Esophagus squamous epithelium (tissue), 4 donors: ENCODE results near the gene PMM2.

ENCODE experiments used
- POLR2A ChIP-seq, 4 donors: fragments of 450-650 bp; IDR thresholded peaks; one replicate each; pipeline ENCODE4 v1.6.1; 2017; ENCODE audit warnings: antibody characterized with exemption in 4 of 4, mild to moderate bottlenecking in 4 of 4, moderate library complexity in 3 of 4
- TF ChIP-seq, protein P1 (sequence below), 6 experiments: fragments of 450-650 bp in 4 of 6; fragments of 200-600 bp in 2 of 6; sonication (generic) in 2 of 6; IDR thresholded peaks; one replicate each; pipeline ENCODE4 v1.5.1; 2016 to 2019; ENCODE audit warnings: antibody characterized with exemption in 6 of 6, mild to moderate bottlenecking in 4 of 6, moderate library complexity in 4 of 6

DNA sequence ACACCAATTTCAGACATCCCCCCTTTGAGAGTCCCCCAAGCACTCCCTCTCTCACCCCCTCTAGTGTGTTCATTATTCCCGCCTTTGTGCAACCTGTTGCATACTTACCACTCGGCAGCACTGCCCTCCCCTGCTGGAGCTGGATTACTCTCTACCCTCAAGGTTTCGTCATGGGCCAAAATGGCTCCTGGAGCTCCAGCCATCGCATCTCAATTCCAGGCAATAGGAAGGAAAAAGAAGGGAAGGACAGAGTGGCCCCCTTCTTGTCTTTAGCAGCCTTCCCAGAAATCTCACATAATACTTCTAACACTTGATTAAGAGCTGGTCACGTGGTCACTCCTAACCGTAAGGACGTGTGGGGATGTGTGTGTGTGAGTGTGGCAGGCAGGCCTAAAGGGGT, 20.4 kb upstream of the PMM2 start:
- TF ChIP-seq, protein P1, sequence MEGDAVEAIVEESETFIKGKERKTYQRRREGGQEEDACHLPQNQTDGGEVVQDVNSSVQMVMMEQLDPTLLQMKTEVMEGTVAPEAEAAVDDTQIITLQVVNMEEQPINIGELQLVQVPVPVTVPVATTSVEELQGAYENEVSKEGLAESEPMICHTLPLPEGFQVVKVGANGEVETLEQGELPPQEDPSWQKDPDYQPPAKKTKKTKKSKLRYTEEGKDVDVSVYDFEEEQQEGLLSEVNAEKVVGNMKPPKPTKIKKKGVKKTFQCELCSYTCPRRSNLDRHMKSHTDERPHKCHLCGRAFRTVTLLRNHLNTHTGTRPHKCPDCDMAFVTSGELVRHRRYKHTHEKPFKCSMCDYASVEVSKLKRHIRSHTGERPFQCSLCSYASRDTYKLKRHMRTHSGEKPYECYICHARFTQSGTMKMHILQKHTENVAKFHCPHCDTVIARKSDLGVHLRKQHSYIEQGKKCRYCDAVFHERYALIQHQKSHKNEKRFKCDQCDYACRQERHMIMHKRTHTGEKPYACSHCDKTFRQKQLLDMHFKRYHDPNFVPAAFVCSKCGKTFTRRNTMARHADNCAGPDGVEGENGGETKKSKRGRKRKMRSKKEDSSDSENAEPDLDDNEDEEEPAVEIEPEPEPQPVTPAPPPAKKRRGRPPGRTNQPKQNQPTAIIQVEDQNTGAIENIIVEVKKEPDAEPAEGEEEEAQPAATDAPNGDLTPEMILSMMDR (IDR thresholded peaks at IDR 0.05), result no peak
- TF ChIP-seq POLR2A (IDR thresholded peaks at IDR 0.05), result no peak
